GM18507 (cell line): Measurements from ENCODE around the gene KRT72.

ENCODE experiments used
- DNase-seq: peaks from one replicate; pipeline ENCODE4 v3.0.0; 2011; ENCODE audit warnings: low read depth; ENCODE audit not compliant: insufficient read length; ENCODE audit errors: extremely low spot score
- FAIRE-seq: peaks from 2 replicates; lab custom pipeline; 2011; peaks lifted over from hg19 to GRCh38; lab: Jason Lieb, UNC

KRT72 gene

DNA sequence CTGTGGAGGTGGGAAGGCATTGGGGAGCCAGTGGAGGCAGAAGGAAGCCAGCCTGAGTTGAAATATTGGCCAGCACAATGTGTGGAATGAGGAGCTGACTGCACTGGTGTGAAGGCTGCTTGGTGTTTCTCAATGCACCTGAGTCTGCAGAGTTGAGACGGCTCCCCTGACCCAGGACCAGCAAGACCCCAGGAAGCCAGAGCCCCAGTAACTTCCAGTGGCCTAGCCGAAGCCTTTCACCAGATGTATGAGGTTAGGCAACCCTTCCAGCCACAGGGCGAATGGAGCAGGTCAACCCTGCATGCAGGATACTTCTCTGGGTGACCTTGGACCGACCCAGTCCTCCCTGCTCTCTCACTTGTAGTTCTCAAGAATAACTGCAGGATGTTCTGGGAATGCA, 30.0 kb upstream of the KRT72 start:
- no peak for DNase-seq
- FAIRE-seq: no peak

DNA sequence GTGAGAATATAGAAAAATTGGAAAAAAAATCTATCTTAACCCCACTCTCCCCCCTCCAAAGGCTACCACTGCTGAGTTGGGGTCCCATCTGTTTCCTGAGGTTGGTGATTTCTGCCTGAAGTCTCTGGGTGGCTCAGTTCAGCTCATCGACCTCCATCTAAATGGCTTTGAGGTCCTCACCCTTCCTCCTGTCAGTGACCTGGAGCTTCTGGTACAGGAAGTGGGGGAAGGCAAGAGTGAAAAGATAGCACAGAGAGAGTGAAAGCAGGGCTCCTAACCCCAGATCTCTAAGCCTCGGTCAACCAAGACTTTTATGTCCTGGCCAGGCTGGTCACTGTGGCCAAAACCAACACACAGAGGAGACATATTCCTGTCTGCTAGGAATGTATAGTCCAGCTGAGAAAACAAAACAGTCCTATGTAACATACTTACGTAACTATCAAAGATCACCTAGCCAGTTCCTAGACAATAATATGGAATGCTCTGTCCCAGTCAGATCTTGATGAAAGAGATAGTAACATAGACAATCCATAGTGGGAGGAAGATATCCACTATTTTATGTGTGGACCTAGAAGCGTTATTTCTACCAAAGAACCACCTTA, 29.4 kb upstream of the KRT72 start:
- FAIRE-seq: no peak
- DNase-seq: no peak

DNA sequence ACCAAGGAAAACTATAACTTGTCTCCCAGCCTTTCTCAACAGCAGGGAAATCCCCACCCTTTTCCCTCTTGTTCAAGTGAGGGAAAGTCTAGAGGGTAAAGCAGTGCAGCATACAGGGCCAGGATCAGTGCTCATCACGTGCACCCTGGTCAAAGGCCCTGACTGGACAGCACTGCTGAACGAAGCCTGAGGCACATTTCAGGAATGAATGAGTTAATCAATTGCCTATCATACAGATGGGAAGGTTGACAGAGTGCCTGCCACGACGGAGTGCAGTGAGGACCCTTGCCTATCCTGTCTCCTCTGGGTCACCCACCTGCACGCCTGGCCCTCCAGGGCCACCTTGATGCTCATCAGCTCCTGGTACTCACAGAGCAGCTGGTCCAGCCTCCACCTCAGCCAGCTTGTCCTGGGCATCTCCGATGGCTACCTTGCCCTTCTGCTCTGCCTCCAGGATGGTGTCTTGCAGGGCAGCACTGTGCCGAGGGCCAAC, 28.8 kb upstream of the KRT72 start:
- FAIRE-seq (no peak), DNase-seq (no peak)

DNA sequence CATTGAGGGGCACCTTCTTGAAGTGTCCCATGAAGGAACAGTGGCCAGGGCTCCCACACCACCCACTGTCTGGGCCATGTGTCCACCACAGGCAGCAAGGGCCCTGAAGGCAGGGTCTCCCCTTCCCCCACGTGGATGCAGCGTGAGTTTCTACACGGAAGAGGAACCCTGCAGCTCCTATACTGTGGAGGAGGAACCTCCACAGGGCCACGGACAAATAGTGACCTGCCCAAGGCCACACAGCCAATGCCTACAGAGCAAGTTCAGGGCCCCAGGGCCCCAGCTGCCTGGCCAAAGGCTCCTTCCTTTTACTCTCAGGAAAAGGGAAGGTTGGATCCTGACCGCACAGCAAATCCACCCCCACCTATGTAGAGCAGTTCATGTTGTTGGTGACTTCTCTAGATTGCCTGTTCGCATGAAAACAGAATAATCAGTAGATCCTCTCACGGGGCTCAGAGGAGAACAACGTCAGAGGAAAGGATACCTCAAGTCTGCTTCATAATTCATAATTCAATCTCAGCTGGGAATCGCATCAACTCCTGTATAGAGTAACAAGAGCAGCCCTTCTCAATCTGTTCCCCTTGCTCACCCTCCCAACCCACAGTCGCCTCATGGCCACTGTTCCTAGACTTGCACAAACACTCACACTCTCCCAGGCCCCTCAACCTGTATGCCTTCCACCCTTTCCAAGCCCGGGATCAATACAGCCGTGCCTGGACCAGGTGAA, 28.2 kb upstream of the KRT72 start:
- DNase-seq: no peak
- no peak for FAIRE-seq

DNA sequence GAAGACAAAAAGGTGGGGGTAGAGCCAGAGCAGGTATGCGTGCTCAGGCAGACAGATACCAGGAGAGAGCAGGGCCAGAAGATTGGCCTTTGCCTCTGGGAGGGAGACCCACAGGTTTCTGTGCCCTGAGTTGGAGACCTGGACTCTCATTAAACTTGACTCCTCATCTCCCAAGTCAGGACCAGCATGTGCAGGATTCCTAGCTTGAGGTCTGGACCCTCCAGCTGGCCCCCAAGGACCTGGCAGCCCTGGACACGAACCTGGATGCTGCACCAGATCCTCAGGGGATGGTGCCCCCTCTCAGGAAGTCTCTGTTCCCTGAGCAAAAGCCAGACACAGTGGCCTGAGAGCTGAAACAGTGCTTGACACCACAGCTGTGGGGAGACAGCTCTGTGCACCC, 27.6 kb upstream of the KRT72 start:
- FAIRE-seq: no peak
- DNase-seq: no peak

DNA sequence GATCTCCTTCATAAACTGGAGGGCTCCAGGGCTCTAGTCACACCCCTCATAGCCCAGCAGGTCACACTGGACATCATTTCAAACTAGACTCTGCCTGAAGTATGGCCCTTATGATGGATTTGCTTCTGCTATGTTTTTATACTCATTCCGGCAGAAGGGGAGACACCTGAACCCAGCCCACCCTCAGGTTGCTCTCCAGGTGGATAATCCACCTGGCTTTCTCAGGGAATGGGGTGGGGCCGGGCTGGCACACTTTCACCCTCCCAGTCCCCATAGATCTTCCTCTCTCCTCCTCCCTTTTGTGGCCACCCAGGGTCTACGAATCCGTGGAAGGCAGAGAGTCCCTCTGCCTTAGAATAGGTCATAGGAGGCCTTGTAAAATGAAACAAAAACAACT, 26.8 kb upstream of the KRT72 start:
- FAIRE-seq (no peak), DNase-seq (no peak)

DNA sequence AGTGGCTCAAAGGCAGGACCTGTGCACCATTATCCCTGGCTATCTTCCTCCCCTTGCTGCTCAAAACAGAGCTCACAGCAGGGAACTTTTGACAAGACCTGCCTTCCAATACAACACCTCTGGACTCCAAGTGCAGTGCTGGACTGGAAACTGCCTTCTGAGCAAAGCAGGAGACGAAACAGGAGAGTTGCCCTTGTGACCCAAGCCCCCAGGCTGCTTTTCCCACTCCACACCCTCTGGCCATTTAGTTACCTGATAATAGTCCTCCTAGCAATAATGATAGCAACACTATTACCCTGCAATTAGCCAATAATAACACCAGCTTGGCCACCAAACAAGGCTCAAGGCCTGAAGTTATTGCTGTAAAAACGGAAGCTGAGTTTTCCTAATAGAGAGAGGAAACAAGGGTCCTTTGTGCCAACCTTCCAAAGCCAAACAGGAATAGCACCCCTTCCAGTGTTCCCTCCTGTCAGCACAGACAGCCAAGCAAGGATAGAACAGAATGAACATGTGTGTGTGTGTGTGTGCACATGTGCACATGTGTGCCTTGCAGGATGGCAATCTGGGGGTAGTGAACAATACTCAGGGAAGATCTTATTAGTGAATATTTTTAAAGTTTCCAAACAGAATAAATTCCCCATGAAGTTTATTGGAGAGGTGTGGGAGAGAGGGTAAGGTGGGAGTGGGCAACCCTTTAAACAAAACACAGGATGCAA, 26.3 kb upstream of the KRT72 start:
- DNase-seq (no peak), FAIRE-seq (no peak)

DNA sequence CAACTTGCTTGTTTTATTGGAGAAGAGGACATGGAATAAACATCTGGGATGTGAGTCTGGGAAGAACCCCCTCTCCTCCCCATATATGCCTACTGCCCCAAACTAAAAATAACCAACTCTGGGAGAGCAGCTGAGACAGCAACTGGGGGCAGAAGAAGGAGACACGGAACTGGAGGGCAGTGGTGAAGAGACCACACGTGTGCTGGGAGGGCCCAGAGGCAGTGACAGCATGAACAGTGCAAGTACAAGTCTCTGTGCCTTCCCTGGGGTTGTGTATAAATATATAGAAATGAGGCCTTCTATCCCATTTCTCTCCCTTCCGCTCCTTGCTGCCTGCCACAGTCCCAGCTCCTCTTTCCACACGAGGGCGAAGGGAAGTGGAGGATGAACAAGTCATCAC, 21.1 kb upstream of the KRT72 start:
- DNase-seq (no peak), FAIRE-seq (no peak)

DNA sequence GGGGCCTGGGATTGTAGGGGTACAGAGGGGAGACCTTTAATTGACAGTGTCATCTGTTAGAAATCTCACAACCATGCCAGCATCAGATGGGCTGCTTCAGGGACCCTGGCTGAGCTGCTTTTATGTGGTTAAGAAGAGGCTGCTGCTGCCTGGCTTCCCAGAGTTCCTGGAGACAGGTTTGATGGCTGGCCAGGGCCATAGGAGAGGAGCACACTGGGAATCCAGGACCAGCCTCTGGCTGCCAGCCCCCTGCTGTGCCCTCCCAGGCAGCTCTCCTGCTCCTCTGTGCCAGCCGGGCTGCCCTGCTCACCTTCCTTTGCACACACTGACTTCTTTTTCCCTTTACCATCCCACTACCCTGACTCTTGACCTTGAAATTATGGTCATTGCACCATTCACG, 17.6 kb upstream of the KRT72 start:
- FAIRE-seq (no peak), DNase-seq (no peak)

DNA sequence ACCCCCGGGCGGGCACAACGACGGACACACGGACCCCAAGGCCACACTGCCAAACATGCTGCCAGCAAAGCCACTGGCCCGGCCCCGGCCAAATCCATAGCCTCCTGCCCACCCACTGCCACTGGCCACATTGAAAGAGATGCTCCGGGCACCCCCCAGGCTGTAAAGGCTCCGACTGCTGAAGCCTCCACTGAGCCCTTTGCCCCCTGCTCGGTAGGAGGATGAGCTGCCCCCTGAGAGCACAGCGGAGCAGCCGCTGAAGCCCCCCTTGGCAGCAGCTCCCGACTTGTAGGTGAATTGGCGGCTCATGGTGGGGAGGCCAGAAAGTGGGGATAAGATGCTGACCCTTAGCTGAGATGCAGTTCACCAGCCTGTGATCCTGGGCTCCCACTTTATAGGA, 17.0 kb upstream of the KRT72 start, which contains the start of gene KRT73:
Gene KRT73, minus strand, starts transcription at position 344 of the 400 bp plus-strand sequence. Its CDS starts 35 bp downstream, at position 309.
- DNase-seq (no peak), FAIRE-seq (no peak)

DNA sequence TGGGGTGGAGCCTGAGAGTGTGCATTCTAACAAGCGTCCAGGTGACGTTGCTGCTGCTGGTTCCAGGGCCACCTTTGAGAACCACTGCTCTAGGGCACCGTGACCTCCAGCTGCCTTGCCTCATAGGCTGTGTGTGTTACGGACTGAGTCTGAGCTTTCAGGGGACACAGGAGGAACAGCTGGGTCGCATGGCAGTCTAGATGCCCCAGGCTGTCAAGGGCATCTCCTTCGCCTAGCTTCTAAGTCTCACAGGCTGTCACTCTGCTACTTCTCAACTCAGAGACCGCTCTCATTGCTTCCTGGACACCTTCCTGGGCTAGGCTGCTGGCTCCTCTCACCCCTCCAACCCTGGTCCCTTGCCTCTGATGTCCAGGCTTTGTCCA, 16.1 kb upstream of the KRT72 start:
- no peak for FAIRE-seq
- no peak for DNase-seq

DNA sequence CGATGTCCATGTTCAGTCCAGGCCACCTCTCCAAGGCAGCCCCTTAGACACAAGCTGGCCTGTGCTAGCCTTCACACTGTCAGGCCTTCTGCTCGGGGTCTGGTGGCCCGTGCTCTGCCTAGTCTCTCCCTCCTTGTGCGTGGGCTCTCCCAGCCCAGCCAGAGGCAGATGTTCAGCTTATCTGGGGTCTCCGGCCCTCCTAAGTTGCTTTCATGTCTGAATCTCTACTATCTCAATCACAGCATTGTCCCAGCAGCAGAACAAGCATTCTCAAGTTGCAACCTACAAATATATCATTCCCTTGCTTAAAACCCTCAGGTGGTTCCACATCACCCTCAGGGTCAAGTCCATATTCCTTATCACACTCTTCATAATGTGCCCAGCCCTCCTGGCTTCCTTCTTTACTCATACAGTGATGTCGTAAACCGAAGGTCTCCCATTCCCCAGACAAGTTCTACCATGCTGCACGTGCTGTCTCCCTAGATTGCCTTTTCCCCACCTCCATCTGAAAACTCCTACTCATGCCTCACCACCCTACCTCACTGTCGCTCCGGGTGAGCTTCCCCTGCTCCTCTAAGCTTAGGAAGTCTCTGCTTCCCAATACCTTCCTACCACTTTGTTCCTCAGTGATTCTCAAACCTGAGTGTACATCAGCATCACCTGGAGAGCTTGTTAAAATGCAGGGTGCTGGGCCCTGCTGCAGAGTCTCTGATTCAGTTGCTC, 15.6 kb upstream of the KRT72 start:
- no peak for DNase-seq
- FAIRE-seq: no peak

DNA sequence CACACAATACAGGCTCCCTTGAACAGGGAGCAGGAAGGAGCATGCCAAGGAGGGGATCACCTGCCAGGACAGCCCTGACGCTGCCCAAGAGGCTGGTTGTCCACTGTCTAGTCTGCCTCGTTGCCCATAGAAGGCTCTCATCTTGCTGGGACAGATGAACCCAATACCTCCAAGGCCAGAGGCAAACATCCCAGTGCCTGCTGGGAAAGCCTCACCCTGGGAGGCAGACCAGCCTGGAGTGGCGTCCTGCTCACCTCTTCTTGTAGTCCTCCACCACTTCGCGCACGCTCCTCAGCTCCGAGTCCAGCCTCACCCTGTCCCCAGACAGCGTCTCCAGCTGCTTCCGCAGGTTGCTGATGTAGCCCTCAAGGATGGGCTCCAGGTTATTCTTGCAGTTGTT, 14.6 kb upstream of the KRT72 start:
- DNase-seq: no peak
- FAIRE-seq: no peak

DNA sequence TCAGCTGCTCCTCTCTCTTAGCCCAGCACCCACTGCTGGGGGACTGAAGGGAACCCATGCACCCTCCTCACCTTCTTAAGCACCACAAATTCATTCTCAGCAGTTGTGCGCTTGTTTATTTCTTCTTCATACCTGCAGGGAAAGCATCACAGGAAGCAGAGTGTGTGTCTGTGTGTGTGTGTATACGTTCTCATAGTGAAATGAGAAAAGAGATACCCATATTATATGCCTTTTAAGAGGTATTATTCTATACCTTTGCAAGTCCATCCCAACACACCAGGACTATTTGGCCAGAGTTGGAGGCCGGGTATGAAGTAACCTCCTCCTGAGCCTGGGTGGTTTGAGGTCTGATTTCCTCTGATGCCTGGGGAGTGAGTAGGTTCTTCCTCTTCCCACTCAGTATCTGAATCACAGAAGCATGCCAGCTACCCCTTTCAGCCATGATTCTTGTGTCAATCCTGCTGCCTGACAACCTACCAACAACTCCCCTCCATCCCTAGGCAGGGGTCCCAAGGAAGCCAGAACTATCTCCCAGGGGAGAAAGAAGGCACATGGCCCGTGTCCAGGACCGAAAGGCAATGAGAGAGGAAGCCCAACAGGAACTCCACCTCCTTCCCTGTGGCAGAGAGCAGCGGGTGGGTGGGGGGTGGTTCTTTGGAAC, 14.1 kb upstream of the KRT72 start:
- no peak for DNase-seq
- no peak for FAIRE-seq

DNA sequence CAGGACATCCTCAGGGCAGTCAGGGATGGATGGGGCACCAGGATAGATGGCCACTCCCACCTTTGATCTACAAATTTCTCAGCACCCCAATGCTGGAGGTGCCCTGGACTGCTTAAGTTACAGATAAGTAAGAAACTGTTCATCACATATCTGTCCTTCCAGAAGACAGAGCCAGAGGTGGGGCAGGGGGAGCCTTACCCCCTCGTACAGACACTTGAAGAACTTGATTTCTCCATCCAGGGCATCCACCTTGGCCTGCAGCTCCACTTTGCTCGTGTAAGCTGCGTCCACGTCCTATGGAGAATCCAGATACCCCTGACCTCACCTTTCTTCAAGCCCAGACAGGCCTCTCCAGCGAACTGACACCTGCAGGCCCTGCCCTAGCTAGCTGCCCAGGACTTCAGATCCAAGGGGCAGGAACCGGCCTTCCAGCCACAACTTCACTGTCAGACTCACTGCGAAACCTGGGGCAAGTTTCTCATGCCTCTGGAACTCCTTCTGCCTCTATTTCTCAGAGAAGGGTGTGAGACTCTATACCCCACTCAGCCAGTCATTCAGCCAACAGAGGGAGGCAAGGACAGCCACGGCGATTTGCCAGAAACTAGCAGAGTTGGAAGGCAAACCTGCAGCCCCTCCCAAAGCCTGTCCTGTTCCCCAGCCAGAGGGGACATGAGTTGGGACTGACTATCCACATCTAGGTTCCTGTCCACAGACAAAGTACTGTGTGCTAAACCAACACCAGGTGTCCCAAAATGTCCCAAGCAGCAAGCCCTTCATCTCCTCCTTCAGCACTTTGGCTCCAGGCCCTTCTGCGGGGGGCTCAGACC, 13.3 kb upstream of the KRT72 start:
- no peak for FAIRE-seq

DNA sequence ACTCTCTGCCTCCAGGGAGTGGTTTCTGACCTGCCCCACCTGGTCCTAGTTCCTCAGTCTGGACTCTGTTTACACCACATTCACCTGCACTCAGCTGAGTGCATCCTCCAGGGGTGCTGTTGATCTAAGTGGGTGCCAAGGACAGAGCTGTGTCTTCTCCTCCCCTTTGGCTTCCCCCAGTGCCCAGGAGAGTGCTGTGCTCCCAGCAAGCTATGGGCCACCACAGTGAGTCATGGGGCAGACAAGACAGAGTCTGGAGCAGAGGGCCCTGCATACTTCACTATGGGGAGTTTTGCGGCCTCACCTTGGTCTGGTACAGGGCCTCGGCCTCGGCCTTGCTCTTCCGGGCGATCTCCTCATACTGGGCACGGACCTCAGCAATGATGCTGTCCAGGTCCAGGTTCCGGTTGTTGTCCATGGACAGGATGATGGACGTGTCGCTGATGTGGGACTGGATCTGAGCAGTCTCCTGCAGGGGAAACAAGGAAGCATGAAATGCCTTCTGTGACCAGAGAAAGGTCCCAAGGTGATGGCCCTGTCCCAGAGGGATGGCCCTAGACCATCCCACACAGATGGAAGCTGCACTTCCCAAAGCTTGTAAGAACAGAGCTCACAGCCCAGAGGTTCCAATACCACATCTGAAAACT, 12.2 kb upstream of the KRT72 start:
- FAIRE-seq: no peak

More for the DNA sequence above, 13.3 kb upstream of the KRT72 start:
- no peak for DNase-seq

DNA sequence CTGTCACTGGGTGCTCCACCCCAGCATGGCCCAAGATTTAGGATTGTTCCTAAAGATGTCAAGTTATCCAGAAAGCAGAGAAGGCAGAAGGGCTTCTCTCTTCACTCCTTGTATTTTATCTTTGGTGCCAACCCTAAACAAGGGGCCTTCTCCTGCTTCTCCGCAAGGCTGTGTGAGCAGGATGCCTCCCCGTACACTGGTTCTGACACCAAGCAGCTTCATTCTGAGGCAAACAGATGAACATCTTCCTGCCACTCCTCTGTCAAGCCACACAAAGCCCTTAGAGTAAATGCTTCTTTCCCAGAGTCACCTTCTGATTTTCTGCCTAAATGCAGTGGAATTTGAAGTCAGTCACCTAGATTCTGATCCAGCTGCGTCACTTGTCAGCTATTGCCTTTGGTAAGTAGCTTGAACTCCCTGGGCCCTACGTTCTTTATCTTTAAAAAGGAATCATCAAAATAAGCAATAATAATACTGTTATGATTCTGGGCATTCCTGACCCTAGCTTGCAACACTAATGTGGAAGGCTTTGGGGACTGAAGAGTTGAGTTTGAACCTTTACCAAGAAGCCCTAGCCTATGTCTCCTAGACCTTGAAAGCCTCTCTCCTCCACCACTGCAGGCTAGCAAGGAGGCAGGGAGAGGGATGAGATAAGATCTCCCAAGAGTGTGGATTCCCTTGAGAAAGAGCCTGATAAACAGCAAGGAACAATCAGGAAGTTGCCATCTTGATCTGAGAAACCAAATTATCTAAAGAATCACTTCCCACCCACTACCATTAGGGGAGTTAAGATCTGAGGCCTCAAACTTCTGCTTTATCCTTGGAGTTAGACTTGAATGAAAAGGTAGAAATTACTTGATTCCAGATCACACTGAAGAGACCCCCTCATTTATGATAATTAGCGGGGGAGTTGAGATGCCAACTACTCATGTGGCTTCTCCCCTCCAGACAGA, 11.4 kb upstream of the KRT72 start:
- DNase-seq (no peak), FAIRE-seq (no peak)

More for the DNA sequence above, 12.2 kb upstream of the KRT72 start:
- no peak for DNase-seq
